Epithelial cell of proximal tubule (primary cell): ENCODE results near the gene KCNJ4. TPM values are rescaled to one million over a fixed set of nuclear protein-coding genes. Genes with fewer than 3 reads are reported as not detected.

ENCODE experiments used
- DNase-seq: peaks from one replicate; pipeline ENCODE4 v3.0.0-alpha.2; 2011; ENCODE audit warnings: low read depth
- H3K4me3 ChIP-seq: 2 replicates; pipeline ENCODE4 v1.5.1; 2011; ENCODE audit warnings: low read depth, mild to moderate bottlenecking, low read length
- total RNA-seq: library from RNA; depleted of rRNA; stranded (reverse); fragments of >200 nt; gene quantifications from 2 replicates; pipeline ENCODE4 v1.2.3, GENCODE V29; 2015
- TF ChIP-seq, protein P1 (sequence below): conservative IDR thresholded peaks from 2 replicates; pipeline ENCODE4 v1.5.1; 2012; ENCODE audit warnings: low read depth, mild to moderate bottlenecking, low read length

Gene KCNJ4
- total RNA-seq, 1 donor from 2014 or later = not detected

GRCh38 chr22:38417252-38418060, 37.5 kb downstream of the KCNJ4 start:
- H3K4me3 ChIP-seq = no peak overlapping the region
- TF ChIP-seq, protein P1, sequence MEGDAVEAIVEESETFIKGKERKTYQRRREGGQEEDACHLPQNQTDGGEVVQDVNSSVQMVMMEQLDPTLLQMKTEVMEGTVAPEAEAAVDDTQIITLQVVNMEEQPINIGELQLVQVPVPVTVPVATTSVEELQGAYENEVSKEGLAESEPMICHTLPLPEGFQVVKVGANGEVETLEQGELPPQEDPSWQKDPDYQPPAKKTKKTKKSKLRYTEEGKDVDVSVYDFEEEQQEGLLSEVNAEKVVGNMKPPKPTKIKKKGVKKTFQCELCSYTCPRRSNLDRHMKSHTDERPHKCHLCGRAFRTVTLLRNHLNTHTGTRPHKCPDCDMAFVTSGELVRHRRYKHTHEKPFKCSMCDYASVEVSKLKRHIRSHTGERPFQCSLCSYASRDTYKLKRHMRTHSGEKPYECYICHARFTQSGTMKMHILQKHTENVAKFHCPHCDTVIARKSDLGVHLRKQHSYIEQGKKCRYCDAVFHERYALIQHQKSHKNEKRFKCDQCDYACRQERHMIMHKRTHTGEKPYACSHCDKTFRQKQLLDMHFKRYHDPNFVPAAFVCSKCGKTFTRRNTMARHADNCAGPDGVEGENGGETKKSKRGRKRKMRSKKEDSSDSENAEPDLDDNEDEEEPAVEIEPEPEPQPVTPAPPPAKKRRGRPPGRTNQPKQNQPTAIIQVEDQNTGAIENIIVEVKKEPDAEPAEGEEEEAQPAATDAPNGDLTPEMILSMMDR = no peak
- no peak for DNase-seq

GRCh38 chr22:38416621-38417251, 38.3 kb downstream of the KCNJ4 start:
- TF ChIP-seq, protein P1 = no peak
- DNase-seq = no peak

DNA sequence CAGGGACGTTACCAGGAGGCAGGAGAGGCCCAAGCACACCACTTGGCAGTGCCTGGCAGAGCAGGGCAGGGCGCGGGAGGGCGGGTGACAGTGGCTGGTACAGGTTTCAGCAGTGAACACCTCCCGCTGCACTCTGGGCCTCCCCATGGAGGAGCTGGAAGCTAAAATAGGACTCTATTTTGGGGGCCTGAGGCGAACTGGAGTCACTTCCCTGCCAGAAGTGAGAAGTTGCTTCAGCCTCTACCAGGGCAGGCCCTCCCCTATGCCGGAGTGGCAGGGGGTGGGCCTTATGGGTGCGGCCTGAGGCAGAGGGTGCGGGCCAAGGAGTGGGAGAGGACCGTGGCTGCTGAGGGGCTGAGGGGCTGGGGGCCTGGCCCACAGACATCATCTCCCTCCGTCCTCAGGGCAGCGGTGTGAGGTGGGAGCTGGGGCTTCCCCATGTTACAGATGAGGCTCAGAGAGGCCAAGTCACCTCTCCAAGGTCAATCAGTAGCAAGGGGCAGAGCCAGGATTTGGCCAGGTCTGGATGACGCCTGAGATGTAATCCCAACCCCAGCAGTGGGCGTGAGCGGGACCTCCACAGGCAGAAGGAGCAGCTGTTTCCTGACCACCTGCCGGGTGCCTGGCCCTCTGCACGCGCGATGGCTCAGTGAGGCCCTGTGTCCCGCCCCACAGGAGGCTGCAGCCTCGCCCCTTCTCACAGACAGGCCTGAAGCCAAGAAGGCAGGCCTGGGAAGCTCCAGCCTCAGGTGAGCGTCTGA, 39.3 kb downstream of the KCNJ4 start:
- DNase-seq = no peak
- TF ChIP-seq, protein P1 = no peak
- no peak overlapping the region for H3K4me3 ChIP-seq

More at GRCh38 chr22:38416621-38417251, 38.3 kb downstream of the KCNJ4 start:
- H3K4me3 ChIP-seq = no peak overlapping the region

GRCh38 chr22:38415046-38415445, 40.0 kb downstream of the KCNJ4 start:
- TF ChIP-seq, protein P1 = no peak
- no peak for DNase-seq
- H3K4me3 ChIP-seq = no peak overlapping the region

DNA sequence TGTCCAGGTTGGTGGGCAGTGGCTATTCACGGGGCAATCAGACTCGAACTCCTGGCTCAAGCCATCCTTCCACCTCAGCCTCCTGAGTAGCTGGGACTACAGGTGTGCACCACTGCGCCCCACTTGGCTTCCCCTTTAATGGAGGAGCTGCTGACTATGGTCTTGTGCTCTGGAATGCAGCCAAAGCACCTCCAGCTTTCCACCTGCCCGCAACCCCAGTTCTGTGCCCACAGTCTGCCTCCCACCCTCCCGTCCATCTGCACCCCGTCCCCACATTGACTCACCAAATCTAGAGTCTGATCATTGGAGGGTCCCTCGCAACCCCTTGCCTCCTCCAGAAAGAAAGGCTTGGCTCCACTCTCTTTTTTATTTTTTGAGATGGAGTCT, 41.0 kb downstream of the KCNJ4 start:
- no peak overlapping the region for H3K4me3 ChIP-seq
- TF ChIP-seq, protein P1 = no peak
- DNase-seq = no peak

- no peak for DNase-seq
- H3K4me3 ChIP-seq = no peak overlapping the region
- TF ChIP-seq, protein P1 = no peak
Observed at GRCh38 chr22:38413085-38414008, 41.7 kb downstream of the KCNJ4 start.
